Measurements from ENCODE around the gene AKT1.

AKT1 gene

GRCh38 chr14:104798300-104799243, 3.0 kb upstream of the AKT1 start:
- DNase-seq = no peak

GRCh38 chr14:104797115-104798044, 1.8 kb upstream of the AKT1 start:
- no peak for DNase-seq

DNA sequence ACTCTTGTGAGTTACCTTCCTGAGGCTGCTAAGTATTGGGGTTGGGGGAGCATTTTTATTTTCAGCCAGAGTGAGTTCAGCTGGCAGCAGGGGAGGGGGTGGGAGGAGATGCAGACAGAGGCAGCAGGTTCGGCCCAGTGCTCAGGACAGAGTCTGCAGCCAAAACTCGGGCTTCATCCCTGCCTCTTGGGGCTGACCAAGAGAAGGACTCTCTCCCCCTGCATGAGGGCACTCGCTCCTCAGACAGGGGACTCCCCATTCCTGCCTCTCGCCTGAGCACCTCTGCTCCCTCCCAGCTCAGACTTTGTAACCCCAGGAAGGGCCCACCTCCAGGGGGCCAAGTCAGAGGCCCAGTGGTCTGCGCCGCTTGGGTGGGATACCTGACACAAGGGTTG, 1.1 kb upstream of the AKT1 start:
- DNase-seq = no peak

DNA sequence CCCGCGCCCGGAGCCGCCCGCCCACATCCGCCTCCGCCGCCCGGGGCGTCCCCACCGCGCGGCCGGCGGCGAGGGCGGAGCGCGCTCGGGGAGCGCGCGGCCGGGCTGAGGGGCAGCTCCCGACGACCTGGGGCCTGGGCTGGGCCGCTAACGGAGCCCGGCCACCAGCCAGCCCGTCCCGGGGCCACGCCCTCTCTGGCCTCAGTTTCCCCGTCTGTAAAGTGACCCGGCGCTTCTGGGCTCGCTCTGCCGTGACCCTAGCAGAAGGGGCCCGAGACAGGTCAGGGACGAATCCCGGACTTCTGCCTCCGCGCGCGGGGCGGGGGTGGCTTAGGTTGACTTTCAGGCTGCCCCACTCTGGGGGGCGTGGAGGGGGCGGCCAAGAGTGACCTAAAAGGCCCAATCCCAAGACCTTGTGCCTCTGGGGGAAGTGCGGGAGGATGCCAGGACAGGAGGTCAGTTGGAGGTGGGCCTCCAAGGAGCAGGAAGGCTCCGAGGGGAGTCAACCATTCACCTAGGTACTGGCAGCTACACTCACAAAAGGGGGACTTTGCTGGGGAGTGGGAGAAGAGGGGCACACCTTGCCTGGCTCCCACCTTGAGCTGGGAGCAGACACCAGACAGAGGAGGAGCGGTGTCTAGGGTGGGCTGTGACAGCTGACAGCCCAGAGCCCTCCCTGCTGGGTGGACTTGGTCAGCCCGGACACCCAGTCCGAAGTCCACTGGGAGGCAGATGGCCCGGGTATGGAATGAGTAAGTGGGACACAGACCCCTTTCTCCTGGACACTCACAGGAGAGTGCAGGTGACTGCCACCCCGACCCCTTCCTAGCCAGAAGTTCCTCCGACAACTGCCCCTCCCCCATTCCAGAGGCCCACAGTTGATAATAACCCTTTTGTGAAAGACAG, 486 bp upstream of the AKT1 start:
- DNase-seq = peak; percentile 69

- no peak for DNase-seq
Observed at GRCh38 chr14:104794631-104794992, 936 bp downstream of the AKT1 start.

DNA sequence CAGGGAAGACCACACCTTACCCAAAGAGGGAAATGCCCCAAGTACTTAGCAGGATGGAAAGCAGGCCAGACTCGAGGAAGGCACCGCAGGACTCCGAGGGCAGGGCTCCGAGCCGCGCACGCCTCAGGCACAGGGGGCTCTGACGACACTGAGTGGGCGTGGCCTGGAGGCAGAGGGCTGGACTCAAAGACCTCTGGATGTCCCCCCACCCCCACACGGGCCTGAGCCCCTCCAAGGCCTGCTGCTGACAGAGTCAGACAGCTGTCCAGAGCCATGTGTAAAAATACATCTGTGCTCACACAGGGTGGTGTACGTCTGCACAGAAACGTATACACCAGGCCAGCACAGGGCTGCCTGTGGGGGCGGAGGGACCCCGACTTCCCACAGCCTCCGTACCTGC, 1.4 kb downstream of the AKT1 start:
- DNase-seq = peak; percentile 45

- no peak for DNase-seq
Observed at GRCh38 chr14:104793703-104793959, 1.9 kb downstream of the AKT1 start.

GRCh38 chr14:104792945-104793702, 2.4 kb downstream of the AKT1 start:
- DNase-seq = no peak

- DNase-seq = no peak
Observed at GRCh38 chr14:104792101-104792884, 3.3 kb downstream of the AKT1 start.

DNA sequence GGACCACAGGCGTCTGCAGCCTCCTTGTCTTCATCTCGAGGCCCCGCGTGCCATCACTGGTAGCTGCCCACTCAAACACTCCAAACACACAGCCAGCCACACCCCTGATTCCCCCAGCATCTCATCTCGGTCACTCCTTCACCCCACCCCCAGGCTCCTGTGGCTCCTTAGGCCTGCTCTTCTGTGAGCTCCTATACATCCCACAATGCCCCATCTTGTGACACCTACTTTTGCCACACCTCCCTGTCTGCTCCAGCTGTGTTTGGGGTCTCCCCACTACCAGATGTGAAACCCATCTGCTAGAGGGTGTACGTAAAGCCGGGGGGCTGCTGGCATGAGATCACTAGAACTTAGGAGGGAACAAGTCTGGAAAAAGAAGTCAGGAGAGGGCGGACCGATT, 4.1 kb downstream of the AKT1 start:
- no peak for DNase-seq

DNA sequence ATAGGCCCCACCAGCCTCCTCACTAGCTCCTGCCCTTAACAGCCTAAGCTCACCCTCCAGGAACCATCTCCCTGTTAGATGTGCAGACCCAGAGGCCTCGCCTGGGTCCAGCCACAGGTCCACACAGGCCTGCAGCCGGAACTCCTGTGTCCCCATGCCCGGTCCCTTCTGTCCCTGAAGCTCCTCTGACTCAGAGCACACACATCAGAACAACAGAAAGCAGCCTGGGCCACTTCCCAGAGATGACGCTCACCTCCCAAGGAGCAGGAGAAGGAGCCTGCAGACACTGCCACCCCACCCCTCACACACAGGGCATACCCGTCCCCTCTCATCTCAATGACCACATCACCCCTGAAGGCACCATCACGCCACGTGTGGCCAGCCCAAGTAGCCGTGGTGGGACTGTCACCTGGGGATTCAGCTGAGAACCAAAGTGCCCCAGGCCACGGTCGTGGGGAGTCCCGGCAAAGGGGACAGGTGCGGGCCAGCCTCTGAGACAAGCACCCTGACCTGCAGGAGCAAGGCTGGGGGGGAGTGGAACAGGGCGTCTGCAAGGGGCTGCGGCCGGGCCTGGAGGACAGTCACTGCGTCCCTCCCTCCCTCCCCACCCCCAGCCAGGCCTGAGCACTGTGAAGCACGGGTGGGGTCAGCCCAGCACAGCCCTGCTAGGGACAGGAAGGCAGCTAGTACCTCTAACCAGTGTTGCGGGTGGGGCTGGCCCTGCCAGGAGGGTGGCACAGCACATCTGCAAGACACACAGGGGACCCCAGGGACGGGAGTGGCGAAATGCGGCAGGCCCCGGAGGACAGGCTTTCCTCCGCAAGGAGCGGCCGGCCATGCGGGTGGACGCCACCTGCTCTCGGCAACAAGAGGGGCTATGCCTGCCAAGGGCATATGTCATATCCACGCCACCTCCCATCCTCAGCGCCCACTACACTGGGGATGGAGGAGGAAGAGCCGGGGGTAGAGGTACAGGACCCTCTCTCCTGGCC, 5.5 kb downstream of the AKT1 start:
- no peak for DNase-seq

GRCh38 chr14:104788873-104789663, 6.5 kb downstream of the AKT1 start:
- DNase-seq = no peak

- no peak for DNase-seq
Observed at GRCh38 chr14:104788161-104788818, 7.3 kb downstream of the AKT1 start.

GRCh38 chr14:104787736-104788135, 7.8 kb downstream of the AKT1 start:
- DNase-seq = no peak

DNA sequence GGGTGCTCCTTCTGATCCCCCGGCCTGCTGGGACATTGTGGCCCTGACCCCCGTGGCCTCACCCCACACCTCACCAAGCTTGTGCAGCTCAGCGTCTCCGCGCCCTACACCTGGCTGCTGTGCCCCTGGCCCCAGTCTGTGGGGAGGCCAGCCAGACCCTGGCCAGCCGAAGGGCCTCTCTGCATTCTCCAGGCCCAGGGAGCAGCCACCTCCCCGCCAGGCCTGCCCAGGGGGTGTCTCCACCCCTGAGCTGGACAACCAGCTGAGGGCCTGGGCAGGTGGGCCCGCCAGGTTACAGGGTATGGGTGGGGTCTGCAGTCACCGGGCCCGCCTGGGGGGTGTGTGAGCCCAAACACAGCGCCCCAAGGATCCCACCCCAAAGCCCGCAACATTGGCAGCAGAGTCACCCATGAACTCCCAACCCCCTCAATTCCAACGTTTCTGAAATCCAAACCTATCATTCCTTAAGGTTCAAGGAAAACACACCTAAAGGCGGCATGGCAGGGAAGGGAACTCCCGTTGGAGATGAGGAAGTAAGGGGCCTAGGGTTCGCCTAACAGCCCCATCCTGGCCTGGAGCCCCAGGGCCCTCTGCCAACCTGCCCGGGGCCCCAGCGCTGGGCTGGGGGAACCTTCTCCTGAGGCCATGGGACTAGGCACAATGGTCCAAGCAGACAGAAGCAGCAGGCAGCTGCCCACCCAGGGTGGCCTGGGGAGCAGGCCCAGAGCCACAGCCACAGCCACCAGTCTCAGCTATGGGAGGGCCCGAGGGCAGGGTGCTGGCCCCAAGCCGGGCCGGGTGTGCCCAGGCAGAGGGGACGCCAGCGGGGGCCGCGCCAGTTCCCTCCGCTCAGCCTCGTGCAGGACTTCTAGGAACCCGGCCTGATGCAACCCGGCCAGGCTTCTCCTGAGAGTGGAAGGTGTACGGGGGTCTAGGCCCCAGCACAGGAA, 8.5 kb downstream of the AKT1 start:
- DNase-seq = no peak

- no peak for DNase-seq
Observed at GRCh38 chr14:104786091-104786586, 9.4 kb downstream of the AKT1 start.

- DNase-seq = no peak
Observed at GRCh38 chr14:104785708-104786080, 9.9 kb downstream of the AKT1 start.
